GM12878 (cell line): Measurements from ENCODE around the gene LDLRAD4. TPM values are rescaled to one million over a fixed set of nuclear protein-coding genes. Genes with fewer than 3 reads are reported as not detected.

ENCODE experiments used
- ATAC-seq: fragments of 200-7000 bp; cut with Tn5 transposase; 3 replicates; pipeline ENCODE4 v1.9.1; 2020; ENCODE audit warnings: mild to moderate bottlenecking, moderate library complexity
- BruUV-seq: library from RNA; stranded (reverse); fragments of 400-500 nt; replicated peaks from 2 replicates; lab custom pipeline; 2021; lab: Mats Ljungman, UMichigan
- CTCF ChIA-PET: fragments of 300-600 bp; sonication (Branson Sonifier 250); formaldehyde crosslinking; extraction: SDS; loops from one replicate; lab custom pipeline; 2021; ENCODE audit warnings: inconsistent platforms; lab: Yijun Ruan, JAX
- POLR2A ChIA-PET: fragments of 350-600 bp; formaldehyde crosslinking; extraction: SDS; loops from one replicate; lab custom pipeline; 2021; ENCODE audit warnings: inconsistent platforms; lab: Charles Lee
- RAD21 ChIA-PET: fragments of 300-600 bp; sonication (Branson Sonifier 250); formaldehyde crosslinking; loops from one replicate; lab custom pipeline; 2023; ENCODE audit warnings: antibody characterized with exemption; ENCODE audit not compliant: unreplicated experiment; lab: Charles Lee
- SMC1A ChIA-PET: fragments of 300-600 bp; sonication (Branson Sonifier 250); formaldehyde crosslinking; loops from one replicate; lab custom pipeline; 2023; ENCODE audit not compliant: unreplicated experiment, uncharacterized antibody; lab: Charles Lee
- DNase-seq: peaks from one replicate; pipeline ENCODE4 v3.0.0-alpha.2; 2011; ENCODE audit warnings: low read depth, low spot score
- FAIRE-seq: peaks from 3 replicates; lab custom pipeline; 2011; peaks lifted over from hg19 to GRCh38; lab: Jason Lieb, UNC
- H2AFZ ChIP-seq: 2 replicates; pipeline ENCODE4 v1.6.0; 2011; ENCODE audit warnings: low read depth, low read length, control low read depth; ENCODE audit not compliant: control insufficient read depth
- H3K27ac ChIP-seq: 2 replicates; pipeline ENCODE4 v1.5.1; 2011; ENCODE audit warnings: control low read depth; ENCODE audit not compliant: control insufficient read depth, insufficient read depth
- H3K27me3 ChIP-seq, 2 experiments: replicated peaks in 1 of 2; 2 replicates each; pipeline versions ENCODE4 v1.6.0 to v1.6.1; 2011; ENCODE audit warnings: low read length in 1 of 2; ENCODE audit not compliant: control insufficient read depth in 2 of 2, insufficient read depth in 2 of 2
- H3K36me3 ChIP-seq, 2 experiments: 2 replicates each; pipeline ENCODE4 v1.5.1; 2011; ENCODE audit warnings: low read length in 1 of 2; ENCODE audit not compliant: control insufficient read depth in 2 of 2, insufficient read depth in 2 of 2
- H3K4me1 ChIP-seq: 2 replicates; pipeline ENCODE4 v1.6.1; 2011; ENCODE audit warnings: mild to moderate bottlenecking, low read length, moderate library complexity, mixed read lengths; ENCODE audit not compliant: control insufficient read depth, insufficient read depth
- H3K4me2 ChIP-seq: 2 replicates; pipeline ENCODE4 v1.6.0; 2011; ENCODE audit warnings: control low read depth; ENCODE audit not compliant: control insufficient read depth, insufficient read depth
- H3K4me3 ChIP-seq: fragments of 200-600 bp; sonication (generic); 2 replicates; pipeline ENCODE4 v1.5.1; 2016
- H3K79me2 ChIP-seq: 2 replicates; pipeline ENCODE4 v1.6.0; 2011; ENCODE audit warnings: low read length; ENCODE audit not compliant: control insufficient read depth, insufficient read depth
- H3K9ac ChIP-seq: 2 replicates; pipeline ENCODE4 v1.8.0; 2011; ENCODE audit warnings: low read length, control low read depth, mixed read lengths; ENCODE audit not compliant: control insufficient read depth, insufficient read depth
- H3K9me3 ChIP-seq: replicated peaks from 3 replicates; pipeline ENCODE4 v1.5.1; 2011; ENCODE audit warnings: mild to moderate bottlenecking, low read length; ENCODE audit not compliant: control insufficient read depth, insufficient read depth
- H4K20me1 ChIP-seq: 2 replicates; pipeline ENCODE4 v1.6.0; 2011; ENCODE audit not compliant: control insufficient read depth, insufficient read depth
- CUX1 ChIP-seq: IDR thresholded peaks from 2 replicates; pipeline ENCODE4 v1.6.1; 2012; ENCODE audit warnings: improper control_type of control experiment, low read depth, low read length; ENCODE audit not compliant: insufficient replicate concordance
- FOXK2 ChIP-seq: fragments of 450-650 bp; IDR thresholded peaks from 2 replicates; pipeline ENCODE4 v1.6.1; 2017; ENCODE audit warnings: mild to moderate bottlenecking, moderate library complexity
- FOXM1 ChIP-seq: IDR thresholded peaks from 2 replicates; pipeline ENCODE4 v1.6.1; 2012; ENCODE audit warnings: low read depth, mild to moderate bottlenecking, inconsistent platforms, low read length, moderate library complexity
- HDAC2 ChIP-seq: fragments of 200-600 bp; sonication (generic); IDR thresholded peaks from 2 replicates; pipeline ENCODE4 v1.6.1; 2017
- IKZF1 ChIP-seq: fragments of 450-650 bp; conservative IDR thresholded peaks from 2 replicates; pipeline ENCODE4 v1.6.1; 2017; ENCODE audit warnings: antibody characterized with exemption, mild to moderate bottlenecking
- MAX ChIP-seq: IDR thresholded peaks from 2 replicates; pipeline ENCODE4 v1.6.1; 2012; ENCODE audit warnings: low read depth, low read length, improper control_type of control experiment
- MLLT1 ChIP-seq: fragments of 450-650 bp; IDR thresholded peaks from 2 replicates; pipeline ENCODE4 v1.6.1; 2016; ENCODE audit warnings: mild to moderate bottlenecking
- NFYA ChIP-seq: IDR thresholded peaks from 2 replicates; pipeline ENCODE4 v1.6.1; 2011; ENCODE audit warnings: low read depth, mild to moderate bottlenecking, low read length, improper control_type of control experiment, borderline replicate concordance
- NR2C1 ChIP-seq: fragments of 450-650 bp; IDR thresholded peaks from 2 replicates; pipeline ENCODE4 v1.6.1; 2017; ENCODE audit warnings: antibody characterized with exemption, mild to moderate bottlenecking, moderate library complexity
- NRF1 ChIP-seq: conservative IDR thresholded peaks from 2 replicates; pipeline ENCODE4 v1.6.1; 2011; ENCODE audit warnings: mild to moderate bottlenecking, low read depth, low read length, improper control_type of control experiment
- RCOR1 ChIP-seq: conservative IDR thresholded peaks from 2 replicates; pipeline ENCODE4 v1.6.1; 2012; ENCODE audit warnings: low read depth, low read length, improper control_type of control experiment
- YBX1 ChIP-seq: fragments of 450-650 bp; IDR thresholded peaks from 2 replicates; pipeline ENCODE4 v1.6.1; 2016; ENCODE audit warnings: antibody characterized with exemption
- ZNF217 ChIP-seq: fragments of 450-650 bp; IDR thresholded peaks from 2 replicates; pipeline ENCODE4 v1.6.1; 2017; ENCODE audit warnings: antibody characterized with exemption, mild to moderate bottlenecking
- WGBS: methylation state at CpG from one replicate; pipeline ENCODE4 v1.1.6; 2016; ENCODE audit warnings: low lambda C conversion rate; ENCODE audit not compliant: insufficient replicate concordance, insufficient coverage; ENCODE audit errors: missing lambda C conversion rate; 5-methylcytosine and 5-hydroxymethylcytosine counted together
- in situ Hi-C: fragments of 300-500 bp; cut with MboI; formaldehyde crosslinking; loops from 9 replicates; pipeline ENCODE4 v1.14.3; 2018; ENCODE audit warnings: mixed read lengths
- intact Hi-C: fragments of 100-400 bp; cut with micrococcal nuclease; formaldehyde crosslinking; loops from one replicate; pipeline ENCODE4 v1.14.2; 2022; ENCODE audit not compliant: unreplicated experiment
- polyA plus RNA-seq, 11 experiments: library from polyadenylated mRNA; depleted of rRNA in 4 of 11; unstranded in 6 of 11; stranded (reverse) in 5 of 11; fragments of >200 nt; fragmentation: Nextera tagmentation in 4 of 11; fragmentation: Illumina TruSeq in 1 of 11; extraction: Ambion mirVana in 4 of 11; extraction: Trizol in 1 of 11; gene quantifications; 1 replicate in 1 of 11; 2 replicates in 10 of 11; pipeline versions ENCODE4 v1.2.1 to v1.2.3, GENCODE V29; 2011 to 2016; ENCODE audit warnings: inconsistent platforms in 2 of 11, missing spikeins in 2 of 11, low read depth in 1 of 11
- total RNA-seq, 4 experiments: library from RNA; depleted of rRNA in 3 of 4; stranded (reverse); fragments of >200 nt in 3 of 4; fragmentation: Illumina TruSeq in 1 of 4; extraction: Trizol in 1 of 4; gene quantifications; 2 replicates each; pipeline versions ENCODE4 v1.2.1 to v1.2.3, GENCODE V29; 2013 to 2021

The LDLRAD4 gene
- total and polyA plus RNA-seq, 10 of the 15 experiments (the other 5 are each of a cell fraction or from before 2014, with no cell fraction given): 2.7 to 16.8 (median 11.2) TPM

- TF ChIP-seq MLLT1 (no peak), ZNF217 (no peak), RCOR1 (no peak), NR2C1 (no peak)
- TF ChIP-seq, all 136 proteins: peak for 0
Measured at GRCh38 chr18:13221869-13222855, 3.6 kb downstream of the LDLRAD4 start (continued).

GRCh38 chr18:13222856-13223281 is 4.3 kb downstream of the LDLRAD4 start:
- Histone ChIP-seq H2AFZ (no peak overlapping the region), H3K79me2 (no peaks in the 10 kb centered on the region), H3K9me3 (no peaks in the 10 kb centered on the region), H3K27me3 (peaks cover 9% of the 10 kb centered on the region in 2 experiments), H3K4me3 (no peak overlapping the region), H3K36me3 (no peaks in the 10 kb centered on the region), H3K4me1 (no peaks in the 10 kb centered on the region), H3K4me2 (no peak overlapping the region), H3K9ac (no peak overlapping the region), H4K20me1 (no peaks in the 10 kb centered on the region), H3K27ac (no peak overlapping the region)
- SMC1A ChIA-PET: no interaction called here
- CTCF ChIA-PET: no interaction called here
- no peak for ATAC-seq
- DNase-seq: no peak
- FAIRE-seq: no peak
- RAD21 ChIA-PET: no interaction called here
- WGBS: 49% methylated on average over 4 of the region's 4 CpGs
- POLR2A ChIA-PET: no interaction called here
- no TSS peak for BruUV-seq
- in situ Hi-C loops (no loop called here), intact Hi-C loops (loop anchor here (10.0 kb wide), 1 partner anchor 52 kb away; no protein-coding TSS in a partner anchor)
- TF ChIP-seq IKZF1 (no peak), FOXM1 (no peak), CUX1 (no peak), NRF1 (no peak), NFYA (no peak), YBX1 (no peak), MAX (no peak), HDAC2 (no peak), FOXK2 (no peak)
